Upper lobe of left lung (tissue), 6 donors: Measurements from ENCODE around the gene OR8G5. TPM values are rescaled to one million over a fixed set of nuclear protein-coding genes. Genes with fewer than 3 reads are reported as not detected.

Experiments
- ATAC-seq, 2 donors: fragments of 200-7000 bp; cut with Tn5 transposase; one replicate each; pipeline ENCODE4 v1.9.1; 2022; ENCODE audit warnings: mild to moderate bottlenecking in 2 of 2, moderate library complexity in 2 of 2; ENCODE audit not compliant: low FRiP score in 2 of 2
- DNase-seq, 2 donors: peaks; one replicate each; pipeline ENCODE4 v3.0.0-alpha.2; 2019 to 2020
- H3K27ac ChIP-seq, 4 donors: fragments of 200-600 bp; sonication (generic); one replicate each; pipeline ENCODE4 v1.5.1; 2016 to 2019
- H3K27me3 ChIP-seq, 4 donors: fragments of 200-600 bp; sonication (generic); one replicate each; pipeline ENCODE4 v1.5.1; 2017 to 2019
- H3K36me3 ChIP-seq, 4 donors: fragments of 200-600 bp; sonication (generic); one replicate each; pipeline ENCODE4 v1.5.1; 2016 to 2019
- H3K4me1 ChIP-seq, 4 donors: fragments of 200-600 bp; sonication (generic); one replicate each; pipeline ENCODE4 v1.5.1; 2018 to 2019
- H3K4me3 ChIP-seq, 4 donors: fragments of 200-600 bp; sonication (generic); one replicate each; pipeline ENCODE4 v1.5.1; 2017 to 2019; ENCODE audit warnings: mild to moderate bottlenecking in 2 of 4, moderate library complexity in 1 of 4
- H3K9me3 ChIP-seq, 4 donors: fragments of 200-600 bp; sonication (generic); one replicate each; pipeline ENCODE4 v1.5.1; 2018 to 2019
- EP300 ChIP-seq, 4 donors: sonication (generic); formaldehyde crosslinking; IDR thresholded peaks; one replicate each; pipeline ENCODE4 v1.5.1; 2017; ENCODE audit warnings: antibody characterized with exemption in 4 of 4, control low read depth in 2 of 4
- POLR2A ChIP-seq, 4 donors: fragments of 450-650 bp; IDR thresholded peaks; one replicate each; pipeline ENCODE4 v1.5.1; 2016 to 2017; ENCODE audit warnings: antibody characterized with exemption in 4 of 4, mild to moderate bottlenecking in 2 of 4
- POLR2AphosphoS5 ChIP-seq, 2 donors: sonication (generic); formaldehyde crosslinking; IDR thresholded peaks; one replicate each; pipeline ENCODE4 v1.5.1; 2017; ENCODE audit warnings: antibody characterized with exemption in 2 of 2
- whole genome bisulfite sequencing, 2 donors: methylation state at CpG; one replicate each; pipeline ENCODE4 v1.1.5; 2017 to 2018; 5-methylcytosine and 5-hydroxymethylcytosine counted together
- total RNA-seq, 6 donors: library from RNA; depleted of rRNA in 4 of 6; stranded (reverse); fragments of >200 nt in 4 of 6; gene quantifications; one replicate each; pipeline versions ENCODE4 v1.1.0 to v1.2.1, GENCODE V29; 2016 to 2021
- TF ChIP-seq, protein P1 (sequence below), 6 experiments: fragments of 450-650 bp in 4 of 6; fragments of 200-600 bp in 2 of 6; sonication (generic) in 2 of 6; IDR thresholded peaks; one replicate each; pipeline ENCODE4 v1.5.1; 2016 to 2019; ENCODE audit warnings: antibody characterized with exemption in 6 of 6
- donor health status: DM: no; HTN: no; CAD: no; lungs with moderate emphysema.
- donor health status: DM: no; HTN: yes; CAD: no; lungs with severe emphysema.

Gene OR8G5
- total RNA-seq, 6 donors from 2014 or later: 0.64 TPM; not detected in 5

DNA sequence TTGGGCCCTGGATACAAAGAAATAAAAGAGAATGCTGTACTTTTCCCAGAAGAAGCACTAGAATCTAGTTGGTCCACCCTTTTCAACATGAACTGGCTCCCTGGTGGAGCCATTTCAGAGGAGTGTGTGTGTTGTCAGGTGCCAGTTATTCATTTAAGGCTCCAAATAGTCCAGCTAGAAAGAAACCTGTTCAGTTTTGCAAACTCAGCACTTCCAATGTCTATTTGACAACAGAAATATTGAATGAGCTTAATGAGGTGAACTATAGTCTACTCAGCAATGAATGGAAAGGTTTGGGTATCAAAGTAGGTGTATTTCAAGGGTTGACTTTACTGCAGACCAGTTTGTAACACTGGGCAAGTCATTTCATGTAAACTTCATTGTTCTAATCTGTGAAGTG lies 55.5 kb downstream of the OR8G5 start:
- TF ChIP-seq EP300 (IDR thresholded peaks at IDR 0.05) (no peak), POLR2AphosphoS5 (IDR thresholded peaks at IDR 0.05) (no peak), POLR2A (IDR thresholded peaks at IDR 0.05) (no peak)
- TF ChIP-seq, protein P1, sequence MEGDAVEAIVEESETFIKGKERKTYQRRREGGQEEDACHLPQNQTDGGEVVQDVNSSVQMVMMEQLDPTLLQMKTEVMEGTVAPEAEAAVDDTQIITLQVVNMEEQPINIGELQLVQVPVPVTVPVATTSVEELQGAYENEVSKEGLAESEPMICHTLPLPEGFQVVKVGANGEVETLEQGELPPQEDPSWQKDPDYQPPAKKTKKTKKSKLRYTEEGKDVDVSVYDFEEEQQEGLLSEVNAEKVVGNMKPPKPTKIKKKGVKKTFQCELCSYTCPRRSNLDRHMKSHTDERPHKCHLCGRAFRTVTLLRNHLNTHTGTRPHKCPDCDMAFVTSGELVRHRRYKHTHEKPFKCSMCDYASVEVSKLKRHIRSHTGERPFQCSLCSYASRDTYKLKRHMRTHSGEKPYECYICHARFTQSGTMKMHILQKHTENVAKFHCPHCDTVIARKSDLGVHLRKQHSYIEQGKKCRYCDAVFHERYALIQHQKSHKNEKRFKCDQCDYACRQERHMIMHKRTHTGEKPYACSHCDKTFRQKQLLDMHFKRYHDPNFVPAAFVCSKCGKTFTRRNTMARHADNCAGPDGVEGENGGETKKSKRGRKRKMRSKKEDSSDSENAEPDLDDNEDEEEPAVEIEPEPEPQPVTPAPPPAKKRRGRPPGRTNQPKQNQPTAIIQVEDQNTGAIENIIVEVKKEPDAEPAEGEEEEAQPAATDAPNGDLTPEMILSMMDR (IDR thresholded peaks at IDR 0.05): no peak
- no peak for DNase-seq
- H3K27ac ChIP-seq: no peak overlapping the region
- no peaks in the 10 kb centered on the region for H3K9me3 ChIP-seq
- no peaks in the 10 kb centered on the region for H3K27me3 ChIP-seq
- H3K4me3 ChIP-seq: no peak overlapping the region
- no peak for ATAC-seq
- H3K36me3 ChIP-seq: no peaks in the 10 kb centered on the region
- no peaks in the 10 kb centered on the region for H3K4me1 ChIP-seq

DNA sequence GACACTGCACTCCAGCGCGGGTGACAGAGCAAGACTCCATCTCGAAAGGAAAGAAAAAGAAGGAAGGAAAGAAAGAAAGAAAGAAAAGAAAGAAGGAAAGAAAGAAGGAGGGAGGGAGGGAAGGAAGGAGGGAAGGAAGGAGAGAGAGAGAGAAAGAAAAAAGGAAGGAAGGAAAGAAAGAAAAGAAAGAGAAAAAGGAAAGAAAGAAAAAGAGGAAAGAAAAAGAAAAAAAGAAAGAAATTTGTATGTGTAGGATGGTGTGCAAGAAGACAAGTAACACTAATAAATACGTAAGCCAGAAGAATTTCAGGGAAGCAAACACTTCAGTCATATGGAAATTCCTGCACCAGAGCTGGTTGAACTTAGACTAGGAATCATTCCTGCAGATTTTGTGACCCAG lies 57.0 kb downstream of the OR8G5 start:
- H3K36me3 ChIP-seq: no peaks in the 10 kb centered on the region
- no peak overlapping the region for H3K27ac ChIP-seq
- H3K4me3 ChIP-seq: no peak overlapping the region
- no peak for DNase-seq
- 82 to 88% methylated on average over 4 of the region's 4 CpGs for WGBS, 2 donors
- no peak for ATAC-seq
- TF ChIP-seq POLR2AphosphoS5 (IDR thresholded peaks at IDR 0.05): no peak
- TF ChIP-seq, protein P1 (IDR thresholded peaks at IDR 0.05): no peak
- TF ChIP-seq EP300 (IDR thresholded peaks at IDR 0.05): no peak
- TF ChIP-seq POLR2A (IDR thresholded peaks at IDR 0.05): no peak
- H3K27me3 ChIP-seq: no peaks in the 10 kb centered on the region
- H3K4me1 ChIP-seq: no peaks in the 10 kb centered on the region
- no peaks in the 10 kb centered on the region for H3K9me3 ChIP-seq

DNA sequence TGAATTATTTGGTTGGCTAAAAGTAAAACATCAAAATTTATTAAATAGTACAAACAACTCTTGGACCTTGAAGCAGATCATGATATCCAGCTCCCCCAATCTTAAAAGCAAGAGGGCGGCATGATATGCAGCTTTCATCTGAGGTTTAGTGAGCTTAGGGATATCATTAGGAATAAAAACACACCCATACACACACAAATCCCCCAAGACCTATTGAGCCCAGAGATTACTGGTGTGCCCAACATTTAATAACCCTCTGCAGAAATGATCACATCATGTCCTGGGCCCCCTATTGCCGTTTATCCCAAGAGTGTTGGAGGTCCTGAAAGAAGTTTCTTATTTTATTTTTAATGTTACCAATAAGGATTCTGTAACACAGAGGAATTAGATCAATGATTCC lies 57.7 kb downstream of the OR8G5 start, which contains the start of gene OR8D1:
OR8D1 (minus strand) TSS at position 101 of the 400 bp plus-strand sequence. CDS start 3,183 bp downstream, outside the sequence.
- whole genome bisulfite sequencing, 2 donors: 79 to 84% methylated on average over 2 of the region's 2 CpGs
- H3K4me3 ChIP-seq: no peak within 1 kb of the TSS

DNA sequence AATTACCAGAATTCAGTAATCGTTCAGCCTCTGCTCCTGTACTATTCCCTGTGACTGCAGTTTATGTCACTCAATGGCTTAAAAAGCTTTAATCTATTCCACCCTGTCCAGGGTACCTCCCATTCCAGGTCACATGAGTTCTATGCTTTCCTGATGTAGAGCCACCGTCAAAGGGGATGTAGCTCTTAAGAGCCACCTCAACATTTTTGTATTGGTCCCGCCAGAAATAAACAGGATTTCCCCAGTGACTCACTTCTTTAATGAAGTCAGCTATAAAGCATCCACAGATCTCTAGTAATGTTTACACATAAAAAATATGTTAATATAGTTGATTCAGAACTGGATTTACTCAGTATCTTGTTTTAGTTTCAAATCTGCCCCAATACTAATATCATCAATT lies 58.9 kb downstream of the OR8G5 start:
- DNase-seq (no peak), ATAC-seq (no peak)
- TF ChIP-seq POLR2A (IDR thresholded peaks at IDR 0.05) (no peak), EP300 (IDR thresholded peaks at IDR 0.05) (no peak), POLR2AphosphoS5 (IDR thresholded peaks at IDR 0.05) (no peak)
- TF ChIP-seq, protein P1 (IDR thresholded peaks at IDR 0.05): no peak
- no peaks in the 10 kb centered on the region for H3K36me3 ChIP-seq
- H3K27ac ChIP-seq: no peak overlapping the region
- H3K4me1 ChIP-seq: no peaks in the 10 kb centered on the region
- H3K4me3 ChIP-seq: no peak overlapping the region
- WGBS, 2 donors: 43% methylated on average over 3 of the region's 3 CpGs
- no peaks in the 10 kb centered on the region for H3K9me3 ChIP-seq
- no peaks in the 10 kb centered on the region for H3K27me3 ChIP-seq

More for the DNA sequence above, 57.7 kb downstream of the OR8G5 start, which contains the start of gene OR8D1:
- ATAC-seq: no peak
- H3K9me3 ChIP-seq: no peaks in the 10 kb centered on the region
- no peak within 1 kb of the TSS for H3K27ac ChIP-seq
- H3K36me3 ChIP-seq: no peaks in the 10 kb centered on the region
- DNase-seq: no peak
- H3K27me3 ChIP-seq: no peaks in the 10 kb centered on the region
- TF ChIP-seq POLR2AphosphoS5 (IDR thresholded peaks at IDR 0.05) (no peak), EP300 (IDR thresholded peaks at IDR 0.05) (no peak)
- no peaks in the 10 kb centered on the region for H3K4me1 ChIP-seq

Other genes starting within 250 kb of the OR8G5 start
- gene OR10G4, start 243.4 kb upstream of the OR8G5 start, total RNA-seq: not detected
- not detected for gene OR10G9, start 233.4 kb upstream of the OR8G5 start, total RNA-seq
- not detected for gene OR10G8, start 229.6 kb upstream of the OR8G5 start, total RNA-seq
- not detected for gene OR10G7, start 215.1 kb upstream of the OR8G5 start, total RNA-seq
- 10 to 100 TPM; 16.4 to 39.0 (median 32.9) TPM for gene VWA5A, start 140.9 kb upstream of the OR8G5 start, total RNA-seq
- gene OR10D3, start 73.0 kb upstream of the OR8G5 start, total RNA-seq: not detected
- not detected for gene OR8G1, start 15.3 kb upstream of the OR8G5 start, total RNA-seq
- gene OR8D1, start 57.6 kb downstream of the OR8G5 start, total RNA-seq: not detected
- not detected for gene OR8D2, start 63.8 kb downstream of the OR8G5 start, total RNA-seq
- not detected for gene OR8B2, start 128.1 kb downstream of the OR8G5 start, total RNA-seq
- not detected for gene OR8B3, start 142.6 kb downstream of the OR8G5 start, total RNA-seq
- not detected for gene OR8B4, start 168.5 kb downstream of the OR8G5 start, total RNA-seq
- not detected for gene OR8B8, start 189.3 kb downstream of the OR8G5 start, total RNA-seq